Measurements from ENCODE around the gene HOXC6. TPM values are rescaled to one million over a fixed set of nuclear protein-coding genes. Genes with fewer than 3 reads are reported as not detected.

HOXC6 gene
- total RNA-seq, 1 experiment from 2014 or later, result not detected

DNA sequence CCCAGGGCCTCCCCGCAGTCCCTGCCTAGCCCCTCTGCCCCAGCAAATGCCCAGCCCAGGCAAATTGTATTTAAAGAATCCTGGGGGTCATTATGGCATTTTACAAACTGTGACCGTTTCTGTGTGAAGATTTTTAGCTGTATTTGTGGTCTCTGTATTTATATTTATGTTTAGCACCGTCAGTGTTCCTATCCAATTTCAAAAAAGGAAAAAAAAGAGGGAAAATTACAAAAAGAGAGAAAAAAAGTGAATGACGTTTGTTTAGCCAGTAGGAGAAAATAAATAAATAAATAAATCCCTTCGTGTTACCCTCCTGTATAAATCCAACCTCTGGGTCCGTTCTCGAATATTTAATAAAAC is 2.2 kb downstream of the HOXC6 start:
- H3K27ac Mint-ChIP-seq, result no peak overlapping the region
- POLR2A ChIA-PET, result no interaction called here
- peaks cover 41% of the 10 kb centered on the region for H3K4me1 Mint-ChIP-seq
- TF ChIP-seq, protein P1, sequence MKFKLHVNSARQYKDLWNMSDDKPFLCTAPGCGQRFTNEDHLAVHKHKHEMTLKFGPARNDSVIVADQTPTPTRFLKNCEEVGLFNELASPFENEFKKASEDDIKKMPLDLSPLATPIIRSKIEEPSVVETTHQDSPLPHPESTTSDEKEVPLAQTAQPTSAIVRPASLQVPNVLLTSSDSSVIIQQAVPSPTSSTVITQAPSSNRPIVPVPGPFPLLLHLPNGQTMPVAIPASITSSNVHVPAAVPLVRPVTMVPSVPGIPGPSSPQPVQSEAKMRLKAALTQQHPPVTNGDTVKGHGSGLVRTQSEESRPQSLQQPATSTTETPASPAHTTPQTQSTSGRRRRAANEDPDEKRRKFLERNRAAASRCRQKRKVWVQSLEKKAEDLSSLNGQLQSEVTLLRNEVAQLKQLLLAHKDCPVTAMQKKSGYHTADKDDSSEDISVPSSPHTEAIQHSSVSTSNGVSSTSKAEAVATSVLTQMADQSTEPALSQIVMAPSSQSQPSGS (CRISPR knock-in tag; IDR thresholded peaks at IDR 0.05; ENCODE audit: borderline replicate concordance, low read depth), result no peak
- TF ChIP-seq, protein P2, sequence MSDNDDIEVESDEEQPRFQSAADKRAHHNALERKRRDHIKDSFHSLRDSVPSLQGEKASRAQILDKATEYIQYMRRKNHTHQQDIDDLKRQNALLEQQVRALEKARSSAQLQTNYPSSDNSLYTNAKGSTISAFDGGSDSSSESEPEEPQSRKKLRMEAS (CRISPR knock-in tag; IDR thresholded peaks at IDR 0.05), result no peak
- TF ChIP-seq, protein P3, sequence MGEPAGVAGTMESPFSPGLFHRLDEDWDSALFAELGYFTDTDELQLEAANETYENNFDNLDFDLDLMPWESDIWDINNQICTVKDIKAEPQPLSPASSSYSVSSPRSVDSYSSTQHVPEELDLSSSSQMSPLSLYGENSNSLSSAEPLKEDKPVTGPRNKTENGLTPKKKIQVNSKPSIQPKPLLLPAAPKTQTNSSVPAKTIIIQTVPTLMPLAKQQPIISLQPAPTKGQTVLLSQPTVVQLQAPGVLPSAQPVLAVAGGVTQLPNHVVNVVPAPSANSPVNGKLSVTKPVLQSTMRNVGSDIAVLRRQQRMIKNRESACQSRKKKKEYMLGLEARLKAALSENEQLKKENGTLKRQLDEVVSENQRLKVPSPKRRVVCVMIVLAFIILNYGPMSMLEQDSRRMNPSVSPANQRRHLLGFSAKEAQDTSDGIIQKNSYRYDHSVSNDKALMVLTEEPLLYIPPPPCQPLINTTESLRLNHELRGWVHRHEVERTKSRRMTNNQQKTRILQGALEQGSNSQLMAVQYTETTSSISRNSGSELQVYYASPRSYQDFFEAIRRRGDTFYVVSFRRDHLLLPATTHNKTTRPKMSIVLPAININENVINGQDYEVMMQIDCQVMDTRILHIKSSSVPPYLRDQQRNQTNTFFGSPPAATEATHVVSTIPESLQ (CRISPR knock-in tag; IDR thresholded peaks at IDR 0.05), result no peak
- TF ChIP-seq ZNF396 (CRISPR knock-in tag; IDR thresholded peaks at IDR 0.05; ENCODE audit: borderline replicate concordance) (no peak), TEAD1 (CRISPR knock-in tag; IDR thresholded peaks at IDR 0.05) (no peak), ELF4 (CRISPR knock-in tag; IDR thresholded peaks at IDR 0.05; ENCODE audit: low read depth) (no peak), ZNF263 (CRISPR knock-in tag; IDR thresholded peaks at IDR 0.05; ENCODE audit: low read depth) (no peak), ZNF121 (CRISPR knock-in tag; IDR thresholded peaks at IDR 0.05) (no peak), HMGA2 (CRISPR knock-in tag; IDR thresholded peaks at IDR 0.05) (no peak)
- TF ChIP-seq, protein P4, sequence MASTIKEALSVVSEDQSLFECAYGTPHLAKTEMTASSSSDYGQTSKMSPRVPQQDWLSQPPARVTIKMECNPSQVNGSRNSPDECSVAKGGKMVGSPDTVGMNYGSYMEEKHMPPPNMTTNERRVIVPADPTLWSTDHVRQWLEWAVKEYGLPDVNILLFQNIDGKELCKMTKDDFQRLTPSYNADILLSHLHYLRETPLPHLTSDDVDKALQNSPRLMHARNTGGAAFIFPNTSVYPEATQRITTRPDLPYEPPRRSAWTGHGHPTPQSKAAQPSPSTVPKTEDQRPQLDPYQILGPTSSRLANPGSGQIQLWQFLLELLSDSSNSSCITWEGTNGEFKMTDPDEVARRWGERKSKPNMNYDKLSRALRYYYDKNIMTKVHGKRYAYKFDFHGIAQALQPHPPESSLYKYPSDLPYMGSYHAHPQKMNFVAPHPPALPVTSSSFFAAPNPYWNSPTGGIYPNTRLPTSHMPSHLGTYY (CRISPR knock-in tag; IDR thresholded peaks at IDR 0.05), result no peak
- TF ChIP-seq, protein P5, sequence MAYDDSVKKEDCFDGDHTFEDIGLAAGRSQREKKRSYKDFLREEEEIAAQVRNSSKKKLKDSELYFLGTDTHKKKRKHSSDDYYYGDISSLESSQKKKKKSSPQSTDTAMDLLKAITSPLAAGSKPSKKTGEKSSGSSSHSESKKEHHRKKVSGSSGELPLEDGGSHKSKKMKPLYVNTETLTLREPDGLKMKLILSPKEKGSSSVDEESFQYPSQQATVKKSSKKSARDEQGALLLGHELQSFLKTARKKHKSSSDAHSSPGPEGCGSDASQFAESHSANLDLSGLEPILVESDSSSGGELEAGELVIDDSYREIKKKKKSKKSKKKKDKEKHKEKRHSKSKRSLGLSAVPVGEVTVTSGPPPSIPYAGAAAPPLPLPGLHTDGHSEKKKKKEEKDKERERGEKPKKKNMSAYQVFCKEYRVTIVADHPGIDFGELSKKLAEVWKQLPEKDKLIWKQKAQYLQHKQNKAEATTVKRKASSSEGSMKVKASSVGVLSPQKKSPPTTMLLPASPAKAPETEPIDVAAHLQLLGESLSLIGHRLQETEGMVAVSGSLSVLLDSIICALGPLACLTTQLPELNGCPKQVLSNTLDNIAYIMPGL (CRISPR knock-in tag; IDR thresholded peaks at IDR 0.05), result no peak
- TF ChIP-seq, protein P6, sequence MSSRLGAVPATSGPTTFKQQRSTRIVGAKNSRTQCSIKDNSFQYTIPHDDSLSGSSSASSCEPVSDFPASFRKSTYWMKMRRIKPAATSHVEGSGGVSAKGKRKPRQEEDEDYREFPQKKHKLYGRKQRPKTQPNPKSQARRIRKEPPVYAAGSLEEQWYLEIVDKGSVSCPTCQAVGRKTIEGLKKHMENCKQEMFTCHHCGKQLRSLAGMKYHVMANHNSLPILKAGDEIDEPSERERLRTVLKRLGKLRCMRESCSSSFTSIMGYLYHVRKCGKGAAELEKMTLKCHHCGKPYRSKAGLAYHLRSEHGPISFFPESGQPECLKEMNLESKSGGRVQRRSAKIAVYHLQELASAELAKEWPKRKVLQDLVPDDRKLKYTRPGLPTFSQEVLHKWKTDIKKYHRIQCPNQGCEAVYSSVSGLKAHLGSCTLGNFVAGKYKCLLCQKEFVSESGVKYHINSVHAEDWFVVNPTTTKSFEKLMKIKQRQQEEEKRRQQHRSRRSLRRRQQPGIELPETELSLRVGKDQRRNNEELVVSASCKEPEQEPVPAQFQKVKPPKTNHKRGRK (CRISPR knock-in tag; IDR thresholded peaks at IDR 0.05; ENCODE audit: borderline replicate concordance), result no peak
- TF ChIP-seq, protein P7, sequence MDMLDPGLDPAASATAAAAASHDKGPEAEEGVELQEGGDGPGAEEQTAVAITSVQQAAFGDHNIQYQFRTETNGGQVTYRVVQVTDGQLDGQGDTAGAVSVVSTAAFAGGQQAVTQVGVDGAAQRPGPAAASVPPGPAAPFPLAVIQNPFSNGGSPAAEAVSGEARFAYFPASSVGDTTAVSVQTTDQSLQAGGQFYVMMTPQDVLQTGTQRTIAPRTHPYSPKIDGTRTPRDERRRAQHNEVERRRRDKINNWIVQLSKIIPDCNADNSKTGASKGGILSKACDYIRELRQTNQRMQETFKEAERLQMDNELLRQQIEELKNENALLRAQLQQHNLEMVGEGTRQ (CRISPR knock-in tag; IDR thresholded peaks at IDR 0.05), result no peak
- TF ChIP-seq, protein P8, sequence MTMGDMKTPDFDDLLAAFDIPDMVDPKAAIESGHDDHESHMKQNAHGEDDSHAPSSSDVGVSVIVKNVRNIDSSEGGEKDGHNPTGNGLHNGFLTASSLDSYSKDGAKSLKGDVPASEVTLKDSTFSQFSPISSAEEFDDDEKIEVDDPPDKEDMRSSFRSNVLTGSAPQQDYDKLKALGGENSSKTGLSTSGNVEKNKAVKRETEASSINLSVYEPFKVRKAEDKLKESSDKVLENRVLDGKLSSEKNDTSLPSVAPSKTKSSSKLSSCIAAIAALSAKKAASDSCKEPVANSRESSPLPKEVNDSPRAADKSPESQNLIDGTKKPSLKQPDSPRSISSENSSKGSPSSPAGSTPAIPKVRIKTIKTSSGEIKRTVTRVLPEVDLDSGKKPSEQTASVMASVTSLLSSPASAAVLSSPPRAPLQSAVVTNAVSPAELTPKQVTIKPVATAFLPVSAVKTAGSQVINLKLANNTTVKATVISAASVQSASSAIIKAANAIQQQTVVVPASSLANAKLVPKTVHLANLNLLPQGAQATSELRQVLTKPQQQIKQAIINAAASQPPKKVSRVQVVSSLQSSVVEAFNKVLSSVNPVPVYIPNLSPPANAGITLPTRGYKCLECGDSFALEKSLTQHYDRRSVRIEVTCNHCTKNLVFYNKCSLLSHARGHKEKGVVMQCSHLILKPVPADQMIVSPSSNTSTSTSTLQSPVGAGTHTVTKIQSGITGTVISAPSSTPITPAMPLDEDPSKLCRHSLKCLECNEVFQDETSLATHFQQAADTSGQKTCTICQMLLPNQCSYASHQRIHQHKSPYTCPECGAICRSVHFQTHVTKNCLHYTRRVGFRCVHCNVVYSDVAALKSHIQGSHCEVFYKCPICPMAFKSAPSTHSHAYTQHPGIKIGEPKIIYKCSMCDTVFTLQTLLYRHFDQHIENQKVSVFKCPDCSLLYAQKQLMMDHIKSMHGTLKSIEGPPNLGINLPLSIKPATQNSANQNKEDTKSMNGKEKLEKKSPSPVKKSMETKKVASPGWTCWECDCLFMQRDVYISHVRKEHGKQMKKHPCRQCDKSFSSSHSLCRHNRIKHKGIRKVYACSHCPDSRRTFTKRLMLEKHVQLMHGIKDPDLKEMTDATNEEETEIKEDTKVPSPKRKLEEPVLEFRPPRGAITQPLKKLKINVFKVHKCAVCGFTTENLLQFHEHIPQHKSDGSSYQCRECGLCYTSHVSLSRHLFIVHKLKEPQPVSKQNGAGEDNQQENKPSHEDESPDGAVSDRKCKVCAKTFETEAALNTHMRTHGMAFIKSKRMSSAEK (CRISPR knock-in tag; IDR thresholded peaks at IDR 0.05; ENCODE audit: borderline replicate concordance), result no peak
- CTCF ChIA-PET, result interaction anchor here (1.1 to 8.1 kb wide), 10 partner anchors 22 to 186 kb away, joined by 3 to 149 read pairs (median 6); partner anchors contain the start of gene HOXC8
- no peak for DNase-seq (ENCODE audit: low spot score)
- no peak for ATAC-seq
- no peaks in the 10 kb centered on the region for H3K36me3 Mint-ChIP-seq
- no peak overlapping the region for H3K4me3 Mint-ChIP-seq
- no peaks in the 10 kb centered on the region for H3K9me3 Mint-ChIP-seq
- H3K27me3 Mint-ChIP-seq (ENCODE audit: low read depth), result peaks cover 99% of the 10 kb centered on the region

Measured in WTC11 (cell line).